SK-N-SH (cell line): Measurements from ENCODE around the gene NTRK2. TPM values are rescaled to one million over a fixed set of nuclear protein-coding genes. Genes with fewer than 3 reads are reported as not detected.

ENCODE experiments used
- CTCF ChIA-PET: fragments of 300-600, 350-600 bp; formaldehyde crosslinking; extraction: SDS; loops from one replicate; lab custom pipeline; 2021; lab: Yijun Ruan, JAX
- POLR2A ChIA-PET: fragments of 350-600 bp; sonication (Branson Sonifier 250); formaldehyde crosslinking; extraction: SDS; loops from one replicate; lab custom pipeline; 2020; ENCODE audit warnings: antibody characterized with exemption, inconsistent platforms; lab: Yijun Ruan, JAX
- DNase-seq: peaks from one replicate; pipeline ENCODE4 v3.0.0; 2012
- H2AFZ ChIP-seq: fragments of 200-600 bp; sonication (generic); 2 replicates; pipeline ENCODE4 v1.8.1; 2016; ENCODE audit warnings: antibody characterized with exemption, mild to moderate bottlenecking, low read depth
- H3F3A ChIP-seq: fragments of 200-600 bp; sonication (generic); replicated peaks from 2 replicates; pipeline ENCODE3; 2016; ENCODE audit warnings: antibody characterized with exemption, mild to moderate bottlenecking; ENCODE audit not compliant: insufficient read depth
- H3K27ac ChIP-seq, 2 experiments: fragments of 200-500 bp in 1 of 2; fragments of 200-600 bp in 1 of 2; sonication (Bioruptor generic) in 1 of 2; sonication (generic), shearing (Covaris generic) in 1 of 2; 2 replicates each; pipeline versions ENCODE4 v1.5.1 to v1.6.1; 2014 to 2016; ENCODE audit warnings: low read depth in 2 of 2, inconsistent platforms in 1 of 2, low read length in 1 of 2, mild to moderate bottlenecking in 1 of 2, mixed read lengths in 1 of 2
- H3K27me3 ChIP-seq: fragments of 200-600 bp; sonication (generic), shearing (Covaris generic); 2 replicates; pipeline ENCODE4 v1.6.1; 2016; ENCODE audit warnings: mixed run types; ENCODE audit not compliant: insufficient read depth
- H3K36me3 ChIP-seq, 2 experiments: fragments of 200-500 bp in 1 of 2; fragments of 200-600 bp in 1 of 2; sonication (Bioruptor generic) in 1 of 2; sonication (generic) in 1 of 2; replicated peaks in 1 of 2; 2 replicates each; pipeline versions ENCODE3 to v1.5.1; 2014 to 2016; ENCODE audit warnings: low read length in 1 of 2, mild to moderate bottlenecking in 1 of 2; ENCODE audit not compliant: insufficient read depth in 2 of 2, control insufficient read depth in 1 of 2
- H3K4me1 ChIP-seq, 2 experiments: fragments of 200-500 bp in 1 of 2; fragments of 200-600 bp in 1 of 2; sonication (Bioruptor generic) in 1 of 2; sonication (generic), shearing (Covaris generic) in 1 of 2; 2 replicates each; pipeline versions ENCODE4 v1.5.1 to v1.6.1; 2014 to 2016; ENCODE audit warnings: low read depth in 1 of 2, low read length in 1 of 2, mixed run types in 1 of 2; ENCODE audit not compliant: insufficient read depth in 2 of 2, control insufficient read depth in 1 of 2
- H3K4me2 ChIP-seq: fragments of 200-600 bp; sonication (generic), shearing (Covaris generic); 2 replicates; pipeline ENCODE4 v1.6.1; 2017; ENCODE audit warnings: mixed run types
- H3K4me3 ChIP-seq, 2 experiments: fragments of 200-500 bp in 1 of 2; fragments of 200-600 bp in 1 of 2; sonication (Bioruptor generic) in 1 of 2; sonication (generic), shearing (Covaris generic) in 1 of 2; 2 replicates each; pipeline versions ENCODE4 v1.5.1 to v1.8.1; 2014 to 2016; ENCODE audit warnings: low read depth in 2 of 2, inconsistent platforms in 1 of 2, low read length in 1 of 2, mild to moderate bottlenecking in 1 of 2, mixed read lengths in 1 of 2, moderate library complexity in 1 of 2
- H3K79me2 ChIP-seq: fragments of 200-600 bp; sonication (generic); 2 replicates; pipeline ENCODE4 v1.8.1; 2017; ENCODE audit warnings: mild to moderate bottlenecking; ENCODE audit not compliant: insufficient read depth
- H3K9ac ChIP-seq: fragments of 200-600 bp; sonication (generic); 2 replicates; pipeline ENCODE4 v1.6.1; 2017; ENCODE audit warnings: mixed run types
- H3K9me2 ChIP-seq: fragments of 200-600 bp; sonication (generic); 2 replicates; pipeline ENCODE4 v1.6.1; 2017; ENCODE audit warnings: mixed run types
- H3K9me3 ChIP-seq: fragments of 200-600 bp; sonication (generic); 2 replicates; pipeline ENCODE4 v1.6.1; 2017; ENCODE audit warnings: mixed run types, mild to moderate bottlenecking, moderate library complexity
- H4K20me1 ChIP-seq: fragments of 200-600 bp; sonication (generic); 2 replicates; pipeline ENCODE4 v1.6.1; 2017; ENCODE audit warnings: mild to moderate bottlenecking, mixed run types; ENCODE audit not compliant: insufficient read depth
- CHD2 ChIP-seq: fragments of 150-350 bp; IDR thresholded peaks from 2 replicates; pipeline ENCODE4 v1.6.1; 2018; ENCODE audit warnings: low read length; ENCODE audit not compliant: partially characterized antibody
- EZH2phosphoT487 ChIP-seq: fragments of 200-600 bp; sonication (generic); IDR thresholded peaks from 2 replicates; pipeline ENCODE4 v1.6.1; 2017; ENCODE audit warnings: low read depth, mixed run types, mild to moderate bottlenecking, antibody characterized with exemption, moderate library complexity, borderline replicate concordance
- FOSL2 ChIP-seq: IDR thresholded peaks from 2 replicates; pipeline ENCODE4 v1.4.0; 2012; ENCODE audit warnings: low read depth, mild to moderate bottlenecking, moderate library complexity, borderline replicate concordance
- FOXJ3 ChIP-seq: sonication (generic); formaldehyde crosslinking; IDR thresholded peaks from 2 replicates; pipeline ENCODE4 v1.5.1; 2020; ENCODE audit warnings: mild to moderate bottlenecking, missing genetic modification reagents
- GABPA ChIP-seq: IDR thresholded peaks from 2 replicates; pipeline ENCODE4 v1.4.0; 2012; ENCODE audit warnings: low read depth, mild to moderate bottlenecking
- IRF3 ChIP-seq: fragments of 150-350 bp; IDR thresholded peaks from 2 replicates; pipeline ENCODE4 v1.6.1; 2016; ENCODE audit warnings: mild to moderate bottlenecking, low read depth, low read length
- NRF1 ChIP-seq: IDR thresholded peaks from 2 replicates; pipeline ENCODE4 v1.6.1; 2012; ENCODE audit warnings: low read depth, mild to moderate bottlenecking, low read length
- POLR2AphosphoS5 ChIP-seq: IDR thresholded peaks from 2 replicates; pipeline ENCODE4 v1.6.1; 2012; ENCODE audit warnings: low read depth, low read length
- RAD21 ChIP-seq: IDR thresholded peaks from 2 replicates; pipeline ENCODE4 v1.6.1; 2012; ENCODE audit warnings: mild to moderate bottlenecking, low read length
- RCOR1 ChIP-seq: fragments of 150-350 bp; IDR thresholded peaks from 2 replicates; pipeline ENCODE4 v1.6.1; 2017; ENCODE audit warnings: antibody characterized with exemption, low read length
- RFX5 ChIP-seq: IDR thresholded peaks from 2 replicates; pipeline ENCODE4 v1.6.1; 2012; ENCODE audit warnings: mild to moderate bottlenecking, improper control_type of control experiment, low read length
- TCF12 ChIP-seq: IDR thresholded peaks from 2 replicates; pipeline ENCODE4 v1.4.0; 2012
- TEAD4 ChIP-seq: IDR thresholded peaks from 2 replicates; pipeline ENCODE4 v1.4.0; 2012; ENCODE audit warnings: mild to moderate bottlenecking, borderline replicate concordance; ENCODE audit not compliant: insufficient read depth
- USF2 ChIP-seq: fragments of 150-350 bp; IDR thresholded peaks from 2 replicates; pipeline ENCODE4 v1.6.1; 2017; ENCODE audit warnings: antibody characterized with exemption, low read length, low read depth, borderline replicate concordance
- ZBTB33 ChIP-seq: IDR thresholded peaks from 2 replicates; pipeline ENCODE4 v1.4.0; 2012; ENCODE audit warnings: low read depth, borderline replicate concordance
- polyA plus RNA-seq, 3 experiments: library from polyadenylated mRNA; depleted of rRNA; stranded (reverse); fragments of >200 nt; gene quantifications; 2 replicates each; pipeline ENCODE4 v1.2.3, GENCODE V29; 2012
- TF ChIP-seq, protein P1 (sequence below): IDR thresholded peaks from 2 replicates; pipeline ENCODE4 v1.4.0; 2012; ENCODE audit warnings: low read depth
- TF ChIP-seq, protein P2 (sequence below): fragments of 200-600 bp; sonication (generic); IDR thresholded peaks from 2 replicates; pipeline ENCODE4 v1.6.1; 2017; ENCODE audit warnings: antibody characterized with exemption, mild to moderate bottlenecking, moderate library complexity

NTRK2 gene
- polyA plus RNA-seq, 1 of the 3 experiments (the other 2 are of a cell fraction), result 0.05 TPM

- ChIA-PET CTCF (interaction anchor here (1.3 kb wide), 1 partner anchor 17 kb away, joined by 4 read pairs; no protein-coding TSS in a partner anchor), POLR2A (no interaction called here)
- H3K4me2 ChIP-seq, result no peak overlapping the region
- H3F3A ChIP-seq, result no peaks in the 10 kb centered on the region
- no peak for TF ChIP-seq CHD2
- no peak for TF ChIP-seq GABPA
- no peak for TF ChIP-seq TEAD4
- TF ChIP-seq RAD21, result no peak
- TF ChIP-seq, protein P1, sequence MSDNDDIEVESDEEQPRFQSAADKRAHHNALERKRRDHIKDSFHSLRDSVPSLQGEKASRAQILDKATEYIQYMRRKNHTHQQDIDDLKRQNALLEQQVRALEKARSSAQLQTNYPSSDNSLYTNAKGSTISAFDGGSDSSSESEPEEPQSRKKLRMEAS, result no peak
- no peak for TF ChIP-seq NRF1
- no peak for TF ChIP-seq TCF12
- TF ChIP-seq, protein P2, sequence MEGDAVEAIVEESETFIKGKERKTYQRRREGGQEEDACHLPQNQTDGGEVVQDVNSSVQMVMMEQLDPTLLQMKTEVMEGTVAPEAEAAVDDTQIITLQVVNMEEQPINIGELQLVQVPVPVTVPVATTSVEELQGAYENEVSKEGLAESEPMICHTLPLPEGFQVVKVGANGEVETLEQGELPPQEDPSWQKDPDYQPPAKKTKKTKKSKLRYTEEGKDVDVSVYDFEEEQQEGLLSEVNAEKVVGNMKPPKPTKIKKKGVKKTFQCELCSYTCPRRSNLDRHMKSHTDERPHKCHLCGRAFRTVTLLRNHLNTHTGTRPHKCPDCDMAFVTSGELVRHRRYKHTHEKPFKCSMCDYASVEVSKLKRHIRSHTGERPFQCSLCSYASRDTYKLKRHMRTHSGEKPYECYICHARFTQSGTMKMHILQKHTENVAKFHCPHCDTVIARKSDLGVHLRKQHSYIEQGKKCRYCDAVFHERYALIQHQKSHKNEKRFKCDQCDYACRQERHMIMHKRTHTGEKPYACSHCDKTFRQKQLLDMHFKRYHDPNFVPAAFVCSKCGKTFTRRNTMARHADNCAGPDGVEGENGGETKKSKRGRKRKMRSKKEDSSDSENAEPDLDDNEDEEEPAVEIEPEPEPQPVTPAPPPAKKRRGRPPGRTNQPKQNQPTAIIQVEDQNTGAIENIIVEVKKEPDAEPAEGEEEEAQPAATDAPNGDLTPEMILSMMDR, result no peak
- TF ChIP-seq FOSL2, result no peak
- no peak for TF ChIP-seq EZH2phosphoT487
- no peak for TF ChIP-seq RFX5
- no peak for TF ChIP-seq ZBTB33
- no peak for TF ChIP-seq POLR2AphosphoS5
- TF ChIP-seq USF2, result no peak
- TF ChIP-seq IRF3, result no peak
- TF ChIP-seq FOXJ3 (CRISPR knock-in tag), result no peak
- TF ChIP-seq RCOR1, result no peak
- H3K9ac ChIP-seq, result no peak overlapping the region
- H4K20me1 ChIP-seq, result no peaks in the 10 kb centered on the region
- no peak overlapping the region for H2AFZ ChIP-seq
- no peaks in the 10 kb centered on the region for H3K9me3 ChIP-seq
- DNase-seq, result no peak
- peaks cover 5% of the 10 kb centered on the region; the same call in 1 of the 2 replicates for H3K27me3 ChIP-seq
- no peaks in the 10 kb centered on the region for H3K9me2 ChIP-seq
- no peak overlapping the region for H3K4me3 ChIP-seq
- peaks cover 0 to 2% of the 10 kb centered on the region in 2 experiments; a peak in 1 of 4 replicates for H3K4me1 ChIP-seq
- H3K79me2 ChIP-seq, result no peaks in the 10 kb centered on the region
- H3K36me3 ChIP-seq, result no peaks in the 10 kb centered on the region
- H3K27ac ChIP-seq, result no peak overlapping the region
Measured at GRCh38 chr9:84808416-84808815, 138.9 kb downstream of the NTRK2 start.
